Measurements from ENCODE around the gene BAIAP2L1.

Gene BAIAP2L1

GRCh38 chr7:98280791-98281756 is 119.8 kb downstream of the BAIAP2L1 start, which contains the start of gene BRI3 (continued):
- TF ChIP-seq OVOL3 (tag by site-specific recombination; IDR thresholded peaks at IDR 0.05) (no peak), SCRT2 (tag by site-specific recombination; IDR thresholded peaks at IDR 0.05) (no peak), TRIM28 (IDR thresholded peaks at IDR 0.05; ENCODE audit: borderline replicate concordance, low read length) (no peak), PRDM2 (tag by site-specific recombination; IDR thresholded peaks at IDR 0.05; ENCODE audit: borderline replicate concordance) (no peak), ZNF488 (tag by site-specific recombination; IDR thresholded peaks at IDR 0.05) (no peak), ZNF37A (tag by site-specific recombination; IDR thresholded peaks at IDR 0.05) (no peak), IKZF3 (tag by site-specific recombination; IDR thresholded peaks at IDR 0.05) (no peak), ZNF132 (tag by site-specific recombination; IDR thresholded peaks at IDR 0.05; ENCODE audit: borderline replicate concordance) (no peak), ZNF660 (tag by site-specific recombination; IDR thresholded peaks at IDR 0.05) (no peak), ZNF513 (tag by site-specific recombination; IDR thresholded peaks at IDR 0.05) (no peak), ZNF223 (tag by site-specific recombination; IDR thresholded peaks at IDR 0.05) (no peak), ZNF501 (tag by site-specific recombination; IDR thresholded peaks at IDR 0.05) (peak; percentile 63; the same call in 1 of the 2 replicates), ZBTB11 (tag by site-specific recombination; conservative IDR thresholded peaks at IDR 0.05; ENCODE audit: low read depth) (no peak), ZNF843 (tag by site-specific recombination; IDR thresholded peaks at IDR 0.05) (no peak), ZNF544 (tag by site-specific recombination; IDR thresholded peaks at IDR 0.05) (no peak), FEZF1 (tag by site-specific recombination; IDR thresholded peaks at IDR 0.05) (peak; percentile 64), ZXDB (tag by site-specific recombination; IDR thresholded peaks at IDR 0.05) (0 out of 2 replicates have a peak, but pooled peaks have one; percentile 24), ZNF335 (tag by site-specific recombination; conservative IDR thresholded peaks at IDR 0.05) (peak; percentile 95), RBAK (tag by site-specific recombination; IDR thresholded peaks at IDR 0.05) (no peak), BCL6B (tag by site-specific recombination; IDR thresholded peaks at IDR 0.05) (no peak), ZNF639 (tag by site-specific recombination; IDR thresholded peaks at IDR 0.05) (no peak)
